ENCODE measurements around the gene CNTNAP2.
"Not testable (repeated sequence)": the region's sequence is repeated elsewhere in the genome, so short reads cannot be mapped to it uniquely, and the experiment has no call there.

Gene CNTNAP2

GRCh38 chr7:148403466-148403993, 2286.9 kb downstream of the CNTNAP2 start:
- no peak for TF ChIP-seq CTCF (IDR thresholded peaks at IDR 0.05; ENCODE audit: low read depth, low read length)
- no peak overlapping the region for H3K4me3 ChIP-seq (ENCODE audit: low read depth, low read length)

DNA sequence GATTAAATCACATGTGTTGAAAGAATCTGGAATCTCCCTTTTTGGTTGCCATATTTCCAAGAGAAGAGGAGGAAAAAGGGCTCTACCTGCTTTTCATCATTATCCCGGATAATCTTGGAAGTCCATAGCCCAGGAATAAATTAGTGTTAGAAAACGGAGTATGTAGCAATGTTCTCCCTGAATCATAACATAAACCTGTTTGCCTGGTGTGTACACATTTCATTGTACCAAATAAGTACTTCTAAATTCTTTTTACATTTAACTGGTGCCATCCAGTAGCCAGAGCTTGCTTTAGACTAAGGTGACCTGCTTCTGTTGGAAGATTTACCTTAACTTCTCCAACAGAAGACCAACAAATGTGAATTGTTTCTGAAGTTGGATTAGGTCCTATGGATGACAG, 2291.7 kb downstream of the CNTNAP2 start:
- no peak overlapping the region for H3K4me3 ChIP-seq (ENCODE audit: low read depth, low read length)
- no peak for TF ChIP-seq CTCF (IDR thresholded peaks at IDR 0.05; ENCODE audit: low read depth, low read length)

GRCh38 chr7:148410905-148411304, 2294.3 kb downstream of the CNTNAP2 start:
- TF ChIP-seq CTCF (IDR thresholded peaks at IDR 0.05; ENCODE audit: low read depth, low read length): no peak

GRCh38 chr7:148412691-148413090, 2296.1 kb downstream of the CNTNAP2 start:
- no peak for TF ChIP-seq CTCF (IDR thresholded peaks at IDR 0.05; ENCODE audit: low read depth, low read length)
- no peak overlapping the region for H3K4me3 ChIP-seq (ENCODE audit: low read depth, low read length)

More at GRCh38 chr7:148410905-148411304, 2294.3 kb downstream of the CNTNAP2 start:
- no peak overlapping the region for H3K4me3 ChIP-seq (ENCODE audit: low read depth, low read length)

- no peak for TF ChIP-seq CTCF (IDR thresholded peaks at IDR 0.05; ENCODE audit: low read depth, low read length)
- no peak overlapping the region for H3K4me3 ChIP-seq (ENCODE audit: low read depth, low read length)
Measured at GRCh38 chr7:148419856-148420832, 2303.5 kb downstream of the CNTNAP2 start.

GRCh38 chr7:148422030-148422429, 2305.4 kb downstream of the CNTNAP2 start:
- TF ChIP-seq CTCF (IDR thresholded peaks at IDR 0.05; ENCODE audit: low read depth, low read length): no peak
- H3K4me3 ChIP-seq (ENCODE audit: low read depth, low read length): no peak overlapping the region

- not testable (repeated sequence) for H3K4me3 ChIP-seq (ENCODE audit: low read depth, low read length)
Measured at GRCh38 chr7:148426393-148426792, 2309.8 kb downstream of the CNTNAP2 start.

GRCh38 chr7:148430690-148431089, 2314.1 kb downstream of the CNTNAP2 start:
- not testable (repeated sequence) for H3K4me3 ChIP-seq (ENCODE audit: low read depth, low read length)

Data from WI38 (cell line).